Measurements from ENCODE around the gene EPC2.
"Not testable (repeated sequence)": the region's sequence is repeated elsewhere in the genome, so short reads cannot be mapped to it uniquely, and the experiment has no call there.

EPC2 gene

DNA sequence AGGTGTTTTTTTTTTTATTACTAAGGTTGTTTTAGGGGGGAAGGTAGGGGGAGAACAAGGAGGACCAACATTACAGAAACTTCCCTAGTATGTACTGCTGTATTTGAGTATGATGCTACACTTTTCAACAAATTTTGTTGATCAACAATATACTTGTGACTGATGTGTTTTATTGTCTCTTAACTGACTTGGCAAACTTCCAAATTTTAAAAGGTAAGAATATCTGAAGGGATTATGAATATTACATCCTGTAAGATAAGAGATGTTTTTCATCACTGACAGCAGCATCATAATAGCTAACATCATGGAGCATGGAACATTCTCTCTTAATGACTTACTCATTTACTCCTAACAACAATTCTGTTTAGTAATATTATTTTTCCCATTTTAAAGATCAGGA is 144.5 kb downstream of the EPC2 start:
- no peak for DNase-seq (ENCODE audit: low read depth in 1 of 2, low spot score in 1 of 2)
- no peak for TF ChIP-seq GABPA (IDR thresholded peaks at IDR 0.05; ENCODE audit: low read depth)
- TF ChIP-seq POLR2AphosphoS5 (IDR thresholded peaks at IDR 0.05; ENCODE audit: low read depth), result no peak
- TF ChIP-seq SPI1 (IDR thresholded peaks at IDR 0.05; ENCODE audit: borderline replicate concordance, low read depth), result no peak
- TF ChIP-seq, protein P1, sequence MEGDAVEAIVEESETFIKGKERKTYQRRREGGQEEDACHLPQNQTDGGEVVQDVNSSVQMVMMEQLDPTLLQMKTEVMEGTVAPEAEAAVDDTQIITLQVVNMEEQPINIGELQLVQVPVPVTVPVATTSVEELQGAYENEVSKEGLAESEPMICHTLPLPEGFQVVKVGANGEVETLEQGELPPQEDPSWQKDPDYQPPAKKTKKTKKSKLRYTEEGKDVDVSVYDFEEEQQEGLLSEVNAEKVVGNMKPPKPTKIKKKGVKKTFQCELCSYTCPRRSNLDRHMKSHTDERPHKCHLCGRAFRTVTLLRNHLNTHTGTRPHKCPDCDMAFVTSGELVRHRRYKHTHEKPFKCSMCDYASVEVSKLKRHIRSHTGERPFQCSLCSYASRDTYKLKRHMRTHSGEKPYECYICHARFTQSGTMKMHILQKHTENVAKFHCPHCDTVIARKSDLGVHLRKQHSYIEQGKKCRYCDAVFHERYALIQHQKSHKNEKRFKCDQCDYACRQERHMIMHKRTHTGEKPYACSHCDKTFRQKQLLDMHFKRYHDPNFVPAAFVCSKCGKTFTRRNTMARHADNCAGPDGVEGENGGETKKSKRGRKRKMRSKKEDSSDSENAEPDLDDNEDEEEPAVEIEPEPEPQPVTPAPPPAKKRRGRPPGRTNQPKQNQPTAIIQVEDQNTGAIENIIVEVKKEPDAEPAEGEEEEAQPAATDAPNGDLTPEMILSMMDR (IDR thresholded peaks at IDR 0.05; ENCODE audit: insufficient read depth, low read length), result no peak
- no peak overlapping the region for H3K27ac ChIP-seq (replicated peaks)
- no peak overlapping the region for H3K4me3 ChIP-seq (replicated peaks; ENCODE audit: insufficient read depth, low read length)
- H3K27me3 ChIP-seq (ENCODE audit: insufficient read depth, poor library complexity, severe bottlenecking), result no peaks in the 10 kb centered on the region

DNA sequence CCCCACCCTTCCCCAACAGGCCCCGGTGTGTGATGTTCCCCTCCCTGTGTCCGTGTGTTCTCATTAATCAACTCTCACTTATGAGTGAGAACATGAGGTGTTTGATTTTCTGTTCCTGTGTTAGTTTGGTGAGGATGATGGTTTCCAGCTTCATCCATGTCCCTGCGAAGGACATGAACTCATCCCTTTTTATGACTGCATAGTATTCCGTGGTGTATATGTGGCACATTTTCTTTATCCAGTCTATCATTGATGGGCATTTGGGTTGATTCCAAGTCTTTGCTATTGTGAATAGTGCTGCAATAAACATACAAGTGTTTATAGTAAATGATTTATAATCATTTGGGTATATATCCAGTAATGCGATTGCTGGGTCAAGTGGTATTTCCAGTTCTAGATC is 145.6 kb downstream of the EPC2 start:
- not testable (repeated sequence) for H3K27ac ChIP-seq (replicated peaks); H3K4me3 ChIP-seq (replicated peaks; ENCODE audit: insufficient read depth, low read length); H3K27me3 ChIP-seq (ENCODE audit: insufficient read depth, poor library complexity, severe bottlenecking); DNase-seq (ENCODE audit: low read depth in 1 of 2, low spot score in 1 of 2)

DNA sequence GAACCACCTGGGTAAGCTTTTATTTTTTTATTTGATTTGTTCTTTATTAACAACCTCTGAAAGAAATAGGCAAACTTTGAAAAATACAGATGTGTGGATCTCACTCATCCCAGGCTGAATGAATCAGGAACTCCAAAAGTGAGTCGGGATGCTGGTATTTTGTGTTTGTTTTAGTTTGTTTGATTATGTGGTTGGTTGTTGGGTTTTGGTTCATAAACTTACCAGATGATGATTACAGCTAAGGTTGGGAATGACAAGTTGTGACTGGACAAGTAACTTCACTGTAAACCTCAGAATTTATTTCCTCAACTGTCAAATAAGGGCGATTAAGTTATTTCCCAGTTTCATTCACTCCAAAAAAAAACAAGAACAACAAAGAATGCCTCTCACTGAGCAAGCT is 150.0 kb downstream of the EPC2 start:
- no peak for DNase-seq (ENCODE audit: low read depth in 1 of 2, low spot score in 1 of 2)
- Histone ChIP-seq H3K27ac (replicated peaks) (no peak overlapping the region), H3K27me3 (ENCODE audit: insufficient read depth, poor library complexity, severe bottlenecking) (no peaks in the 10 kb centered on the region), H3K4me3 (replicated peaks; ENCODE audit: insufficient read depth, low read length) (no peak overlapping the region)
- TF ChIP-seq, protein P1 (IDR thresholded peaks at IDR 0.05; ENCODE audit: insufficient read depth, low read length), result no peak
- no peak for TF ChIP-seq GABPA (IDR thresholded peaks at IDR 0.05; ENCODE audit: low read depth)
- TF ChIP-seq, protein P2, sequence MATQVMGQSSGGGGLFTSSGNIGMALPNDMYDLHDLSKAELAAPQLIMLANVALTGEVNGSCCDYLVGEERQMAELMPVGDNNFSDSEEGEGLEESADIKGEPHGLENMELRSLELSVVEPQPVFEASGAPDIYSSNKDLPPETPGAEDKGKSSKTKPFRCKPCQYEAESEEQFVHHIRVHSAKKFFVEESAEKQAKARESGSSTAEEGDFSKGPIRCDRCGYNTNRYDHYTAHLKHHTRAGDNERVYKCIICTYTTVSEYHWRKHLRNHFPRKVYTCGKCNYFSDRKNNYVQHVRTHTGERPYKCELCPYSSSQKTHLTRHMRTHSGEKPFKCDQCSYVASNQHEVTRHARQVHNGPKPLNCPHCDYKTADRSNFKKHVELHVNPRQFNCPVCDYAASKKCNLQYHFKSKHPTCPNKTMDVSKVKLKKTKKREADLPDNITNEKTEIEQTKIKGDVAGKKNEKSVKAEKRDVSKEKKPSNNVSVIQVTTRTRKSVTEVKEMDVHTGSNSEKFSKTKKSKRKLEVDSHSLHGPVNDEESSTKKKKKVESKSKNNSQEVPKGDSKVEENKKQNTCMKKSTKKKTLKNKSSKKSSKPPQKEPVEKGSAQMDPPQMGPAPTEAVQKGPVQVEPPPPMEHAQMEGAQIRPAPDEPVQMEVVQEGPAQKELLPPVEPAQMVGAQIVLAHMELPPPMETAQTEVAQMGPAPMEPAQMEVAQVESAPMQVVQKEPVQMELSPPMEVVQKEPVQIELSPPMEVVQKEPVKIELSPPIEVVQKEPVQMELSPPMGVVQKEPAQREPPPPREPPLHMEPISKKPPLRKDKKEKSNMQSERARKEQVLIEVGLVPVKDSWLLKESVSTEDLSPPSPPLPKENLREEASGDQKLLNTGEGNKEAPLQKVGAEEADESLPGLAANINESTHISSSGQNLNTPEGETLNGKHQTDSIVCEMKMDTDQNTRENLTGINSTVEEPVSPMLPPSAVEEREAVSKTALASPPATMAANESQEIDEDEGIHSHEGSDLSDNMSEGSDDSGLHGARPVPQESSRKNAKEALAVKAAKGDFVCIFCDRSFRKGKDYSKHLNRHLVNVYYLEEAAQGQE (IDR thresholded peaks at IDR 0.05; ENCODE audit: insufficient replicate concordance, low read depth), result no peak
- no peak for TF ChIP-seq SPI1 (IDR thresholded peaks at IDR 0.05; ENCODE audit: borderline replicate concordance, low read depth)
- TF ChIP-seq POLR2AphosphoS5 (IDR thresholded peaks at IDR 0.05; ENCODE audit: low read depth), result no peak

DNA sequence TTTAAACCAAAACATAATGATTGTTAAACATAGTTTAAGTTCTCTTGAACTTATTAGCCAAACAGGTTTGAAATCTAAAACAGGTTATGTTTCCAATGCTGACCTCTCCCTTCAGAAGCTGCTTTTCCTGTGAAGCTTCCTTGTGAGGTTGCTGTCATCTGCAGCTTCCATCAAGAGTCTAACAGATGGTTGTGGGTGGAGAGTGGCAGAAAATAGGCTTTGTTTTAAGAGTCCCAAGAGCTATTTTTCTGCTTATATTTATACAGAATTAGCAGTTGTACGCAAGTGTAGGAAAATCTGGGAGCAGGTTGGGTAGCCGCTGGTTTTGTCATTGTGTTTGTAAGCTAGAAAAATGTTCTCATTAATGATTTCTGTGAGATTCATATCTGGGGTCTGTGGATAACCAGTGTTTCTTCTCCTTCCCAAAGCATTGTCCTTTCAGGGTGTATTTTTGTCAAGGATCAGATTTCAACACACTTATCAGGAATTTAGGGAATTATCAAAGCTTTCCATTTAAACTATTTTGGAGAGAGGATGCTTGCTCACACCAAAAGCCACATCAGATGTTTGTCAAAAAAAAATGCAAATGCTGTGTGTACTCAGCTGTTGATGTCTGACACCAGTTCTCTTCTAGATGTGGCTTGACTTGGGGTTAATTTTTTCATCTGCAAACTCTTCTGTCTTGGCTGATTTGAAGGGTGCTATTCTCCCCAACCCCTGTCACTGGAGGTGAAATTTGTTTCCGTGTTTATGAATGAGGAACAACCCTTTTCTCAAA is 152.4 kb downstream of the EPC2 start:
- Histone ChIP-seq H3K4me3 (replicated peaks; ENCODE audit: insufficient read depth, low read length) (no peak overlapping the region), H3K27ac (replicated peaks) (no peak overlapping the region), H3K27me3 (ENCODE audit: insufficient read depth, poor library complexity, severe bottlenecking) (no peaks in the 10 kb centered on the region)
- DNase-seq (ENCODE audit: low read depth in 1 of 2, low spot score in 1 of 2), result no peak
- TF ChIP-seq POLR2AphosphoS5 (IDR thresholded peaks at IDR 0.05; ENCODE audit: low read depth) (no peak), SPI1 (IDR thresholded peaks at IDR 0.05; ENCODE audit: borderline replicate concordance, low read depth) (no peak), GABPA (IDR thresholded peaks at IDR 0.05; ENCODE audit: low read depth) (no peak)
- TF ChIP-seq, protein P2 (IDR thresholded peaks at IDR 0.05; ENCODE audit: insufficient replicate concordance, low read depth), result no peak
- TF ChIP-seq, protein P1 (IDR thresholded peaks at IDR 0.05; ENCODE audit: insufficient read depth, low read length), result no peak

All from HL-60 (cell line).